Tibial nerve (tissue), 4 donors: Measurements from ENCODE around the gene EXOC4.
"Not testable (repeated sequence)": the region's sequence is repeated elsewhere in the genome, so short reads cannot be mapped to it uniquely, and the experiment has no call there.

ENCODE experiments used
- CTCF ChIP-seq, 5 experiments: fragments of 200-600 bp in 3 of 5; fragments of 450-650 bp in 2 of 5; sonication (generic) in 3 of 5; IDR thresholded peaks; one replicate each; pipeline ENCODE4 v1.5.1; 2016 to 2019; ENCODE audit warnings: antibody characterized with exemption in 5 of 5, mild to moderate bottlenecking in 3 of 5, moderate library complexity in 2 of 5
- EP300 ChIP-seq, 2 donors: sonication (generic); formaldehyde crosslinking; IDR thresholded peaks; one replicate each; pipeline ENCODE4 v1.6.1; 2017; ENCODE audit warnings: antibody characterized with exemption in 2 of 2, mild to moderate bottlenecking in 1 of 2
- POLR2A ChIP-seq, 2 donors: fragments of 450-650 bp; IDR thresholded peaks; one replicate each; pipeline ENCODE4 v1.6.1; 2017; ENCODE audit warnings: antibody characterized with exemption in 2 of 2, mild to moderate bottlenecking in 2 of 2, moderate library complexity in 2 of 2

- TF ChIP-seq CTCF, EP300, POLR2A (IDR thresholded peaks at IDR 0.05): not testable (repeated sequence)
Observed at GRCh38 chr7:133278975-133279374, 26.1 kb downstream of the EXOC4 start.
